ENCODE measurements around the gene PCNT.

DNA sequence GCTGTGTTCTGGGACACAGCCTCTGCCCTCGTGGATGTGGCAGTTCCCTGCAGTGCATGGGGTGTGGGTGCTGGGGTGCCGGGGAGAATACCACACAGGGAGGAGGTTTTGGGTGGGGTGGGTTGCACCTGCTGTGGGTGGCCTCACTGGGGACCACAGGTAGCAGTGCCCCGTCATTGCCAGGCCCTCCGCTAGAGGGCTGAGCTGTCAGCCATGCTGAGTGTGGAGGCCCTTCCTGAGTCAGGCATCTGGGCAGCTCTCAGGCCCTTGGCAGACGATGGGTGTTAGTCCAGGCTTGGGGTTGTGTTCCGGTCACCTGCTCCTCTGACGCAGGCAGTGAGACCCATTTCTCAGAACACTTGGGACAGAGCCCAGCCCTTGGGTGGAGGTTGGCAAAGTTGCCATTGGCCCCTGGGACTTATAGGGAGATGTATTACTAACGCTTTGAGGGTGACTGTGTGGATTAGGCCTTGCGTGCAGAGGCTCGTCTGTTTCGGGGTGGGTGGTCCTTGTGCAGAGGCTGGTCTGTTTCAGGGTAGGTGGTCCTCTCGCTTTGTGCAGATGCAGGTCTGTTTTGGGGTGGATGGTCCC, 23.9 kb downstream of the PCNT start:
- TF ChIP-seq, protein P1, sequence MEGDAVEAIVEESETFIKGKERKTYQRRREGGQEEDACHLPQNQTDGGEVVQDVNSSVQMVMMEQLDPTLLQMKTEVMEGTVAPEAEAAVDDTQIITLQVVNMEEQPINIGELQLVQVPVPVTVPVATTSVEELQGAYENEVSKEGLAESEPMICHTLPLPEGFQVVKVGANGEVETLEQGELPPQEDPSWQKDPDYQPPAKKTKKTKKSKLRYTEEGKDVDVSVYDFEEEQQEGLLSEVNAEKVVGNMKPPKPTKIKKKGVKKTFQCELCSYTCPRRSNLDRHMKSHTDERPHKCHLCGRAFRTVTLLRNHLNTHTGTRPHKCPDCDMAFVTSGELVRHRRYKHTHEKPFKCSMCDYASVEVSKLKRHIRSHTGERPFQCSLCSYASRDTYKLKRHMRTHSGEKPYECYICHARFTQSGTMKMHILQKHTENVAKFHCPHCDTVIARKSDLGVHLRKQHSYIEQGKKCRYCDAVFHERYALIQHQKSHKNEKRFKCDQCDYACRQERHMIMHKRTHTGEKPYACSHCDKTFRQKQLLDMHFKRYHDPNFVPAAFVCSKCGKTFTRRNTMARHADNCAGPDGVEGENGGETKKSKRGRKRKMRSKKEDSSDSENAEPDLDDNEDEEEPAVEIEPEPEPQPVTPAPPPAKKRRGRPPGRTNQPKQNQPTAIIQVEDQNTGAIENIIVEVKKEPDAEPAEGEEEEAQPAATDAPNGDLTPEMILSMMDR (conservative IDR thresholded peaks at IDR 0.05 in 1 of 2, IDR thresholded peaks at IDR 0.05 in 1 of 2; ENCODE audit: extremely low read depth in 1 of 2, insufficient read depth in 1 of 2, low read depth in 1 of 2, low read length in 2 of 2), result no peak
- TF ChIP-seq EZH2 (IDR thresholded peaks at IDR 0.05; ENCODE audit: borderline replicate concordance, low read length), result no peak

Data from mammary epithelial cell (primary cell).